HepG2 (cell line): Measurements from ENCODE around the gene SLC17A3. TPM values are rescaled to one million over a fixed set of nuclear protein-coding genes. Genes with fewer than 3 reads are reported as not detected.

ENCODE experiments used
- BORCS8-MEF2B ChIP-seq: sonication (generic); formaldehyde crosslinking; IDR thresholded peaks from 2 replicates; pipeline ENCODE4 v1.8.0; 2022; ENCODE audit warnings: mild to moderate bottlenecking, missing genetic modification reagents
- CHD4 ChIP-seq: fragments of 200-600 bp; sonication (generic); IDR thresholded peaks from 2 replicates; pipeline ENCODE4 v1.7.0; 2017; ENCODE audit warnings: mild to moderate bottlenecking, low read length, borderline replicate concordance
- E2F1 ChIP-seq: sonication (generic); formaldehyde crosslinking; IDR thresholded peaks from 2 replicates; pipeline ENCODE4 v1.5.0; 2020; ENCODE audit warnings: missing genetic modification reagents
- ETS1 ChIP-seq: sonication (generic); formaldehyde crosslinking; IDR thresholded peaks from 2 replicates; pipeline ENCODE4 v1.4.0; 2020; ENCODE audit warnings: missing genetic modification reagents
- GRHL1 ChIP-seq: sonication (generic); formaldehyde crosslinking; conservative IDR thresholded peaks from 2 replicates; pipeline ENCODE4 v1.8.0; 2022; ENCODE audit warnings: missing genetic modification reagents
- HNF1B ChIP-seq: sonication (generic); formaldehyde crosslinking; IDR thresholded peaks from 2 replicates; pipeline ENCODE4 v1.5.1; 2020; ENCODE audit warnings: mild to moderate bottlenecking, moderate library complexity, missing genetic modification reagents
- HNRNPH1 ChIP-seq: fragments of 200-400 bp; formaldehyde crosslinking; optimal IDR thresholded peaks from 2 replicates; pipeline ENCODE3; 2017; ENCODE audit warnings: mild to moderate bottlenecking, low read depth, low read length
- IRX3 ChIP-seq: sonication (generic); formaldehyde crosslinking; IDR thresholded peaks from 2 replicates; pipeline ENCODE4 v1.8.1; 2023; ENCODE audit warnings: mild to moderate bottlenecking, low read depth, missing genetic modification reagents, borderline replicate concordance
- RARA ChIP-seq: IDR thresholded peaks from 2 replicates; pipeline ENCODE4 v1.6.1; 2016; ENCODE audit warnings: missing genetic modification reagents, missing compliant biosample characterization
- REL ChIP-seq: sonication (generic); formaldehyde crosslinking; conservative IDR thresholded peaks from 2 replicates; pipeline ENCODE4 v1.8.0; 2022; ENCODE audit warnings: mild to moderate bottlenecking, missing genetic modification reagents, moderate library complexity
- SAP130 ChIP-seq: IDR thresholded peaks from 2 replicates; pipeline ENCODE4 v1.6.1; 2016; ENCODE audit warnings: low read depth
- SMAD9 ChIP-seq: sonication (generic); formaldehyde crosslinking; IDR thresholded peaks from 2 replicates; pipeline ENCODE4 v1.5.1; 2020; ENCODE audit warnings: mild to moderate bottlenecking, missing genetic modification reagents
- TFDP1 ChIP-seq: IDR thresholded peaks from 2 replicates; pipeline ENCODE4 v1.6.1; 2016; ENCODE audit warnings: missing compliant biosample characterization, missing genetic modification reagents, borderline replicate concordance
- ZMAT5 ChIP-seq: sonication (generic); formaldehyde crosslinking; IDR thresholded peaks from 2 replicates; pipeline ENCODE4 v1.5.0; 2020; ENCODE audit warnings: mild to moderate bottlenecking, low read depth, missing genetic modification reagents, borderline replicate concordance
- ZNF121 ChIP-seq: sonication (generic); formaldehyde crosslinking; IDR thresholded peaks from 2 replicates; pipeline ENCODE4 v1.5.0; 2020; ENCODE audit warnings: mild to moderate bottlenecking, missing genetic modification reagents
- ZNF142 ChIP-seq: sonication (generic); formaldehyde crosslinking; IDR thresholded peaks from 2 replicates; pipeline ENCODE4 v1.4.0; 2020; ENCODE audit warnings: missing genetic modification reagents
- ZNF567 ChIP-seq: sonication (generic); formaldehyde crosslinking; IDR thresholded peaks from 2 replicates; pipeline ENCODE4 v1.8.1; 2023; ENCODE audit warnings: mild to moderate bottlenecking, missing genetic modification reagents, borderline replicate concordance
- polyA plus RNA-seq, 8 experiments: library from polyadenylated mRNA; depleted of rRNA in 3 of 8; stranded (reverse) in 7 of 8; unstranded in 1 of 8; fragments of >200 nt; fragmentation: Illumina TruSeq in 4 of 8; extraction: Trizol in 4 of 8; gene quantifications; 2 replicates each; pipeline versions ENCODE4 v1.2.1 to v1.2.3, GENCODE V29; 2011 to 2016; ENCODE audit warnings: low read depth in 4 of 8, missing spikeins in 1 of 8, mixed read lengths in 1 of 8; ENCODE audit not compliant: insufficient read depth in 1 of 8
- total RNA-seq, 5 experiments: library from RNA; depleted of rRNA; stranded (reverse); fragments of >200 nt; fragmentation: Illumina TruSeq; extraction: Trizol; gene quantifications; 2 replicates each; pipeline ENCODE4 v1.2.3, GENCODE V29; 2016; ENCODE audit warnings: low read depth in 1 of 5

SLC17A3 gene
- total and polyA plus RNA-seq, 2 of the 13 experiments (the other 11 are each of a cell fraction or from before 2014, with no cell fraction given), result 0.09 to 0.11 TPM

- TF ChIP-seq HNF1B (CRISPR knock-in tag) (no peak), HNRNPH1 (no peak), CHD4 (0 out of 2 replicates have a peak, but pooled peaks have one; percentile 6), SMAD9 (CRISPR knock-in tag) (no peak), RARA (no peak), E2F1 (CRISPR knock-in tag) (no peak), TFDP1 (CRISPR knock-in tag) (no peak), ZNF142 (CRISPR knock-in tag) (no peak), ZNF567 (no peak), ZMAT5 (no peak), BORCS8-MEF2B (CRISPR knock-in tag) (no peak), SAP130 (no peak), REL (CRISPR knock-in tag) (no peak), ZNF121 (CRISPR knock-in tag) (no peak), GRHL1 (CRISPR knock-in tag) (no peak), ETS1 (CRISPR knock-in tag) (no peak), IRX3 (CRISPR knock-in tag) (no peak)
Measured at GRCh38 chr6:25899123-25899522, 25.1 kb upstream of the SLC17A3 start (continued).
